Left lung (tissue), 10 donors: Measurements from ENCODE around the gene DACH1. TPM values are rescaled to one million over a fixed set of nuclear protein-coding genes. Genes with fewer than 3 reads are reported as not detected.

ENCODE experiments used
- ATAC-seq: fragments of 200-7000 bp; cut with Tn5 transposase; one replicate; pipeline ENCODE4 v1.9.1; 2020; ENCODE audit warnings: moderate library complexity
- DNase-seq, 4 donors: peaks; one replicate each; pipeline ENCODE4 v3.0.0-alpha.2; 2013 to 2020
- H3K27ac ChIP-seq, 2 donors: fragments of 200-600 bp; sonication (generic) in 1 of 2; one replicate each; pipeline versions ENCODE4 v1.5.0 to v1.8.0; 2020 to 2021
- H3K27me3 ChIP-seq, 2 donors: fragments of 200-600 bp; sonication (generic) in 1 of 2; one replicate each; pipeline versions ENCODE4 v1.5.0 to v1.8.0; 2020 to 2021
- H3K36me3 ChIP-seq, 2 donors: fragments of 200-600 bp; sonication (generic) in 1 of 2; one replicate each; pipeline versions ENCODE4 v1.5.0 to v1.8.0; 2020 to 2021
- H3K4me1 ChIP-seq, 2 donors: fragments of 200-600 bp; one replicate each; pipeline ENCODE4 v1.8.0; 2021
- H3K4me3 ChIP-seq, 2 donors: fragments of 200-600 bp; sonication (generic) in 1 of 2; one replicate each; pipeline versions ENCODE4 v1.5.0 to v1.8.0; 2020 to 2021; ENCODE audit warnings: mild to moderate bottlenecking in 1 of 2
- H3K9me3 ChIP-seq, 2 donors: fragments of 200-600 bp; sonication (generic) in 1 of 2; one replicate each; pipeline versions ENCODE4 v1.5.0 to v1.8.0; 2020 to 2021
- CTCF ChIP-seq, 2 donors: fragments of 200-600 bp; sonication (generic) in 1 of 2; IDR thresholded peaks; one replicate each; pipeline versions ENCODE4 v1.5.0 to v1.8.0; 2021; ENCODE audit warnings: antibody characterized with exemption in 2 of 2
- intact Hi-C, 2 donors: fragments of 100-400 bp; cut with DNase I; formaldehyde crosslinking; loops; one replicate each; pipeline versions ENCODE4 v1.11.2 to v1.14.2; 2022
- polyA plus RNA-seq, 6 donors: library from polyadenylated mRNA; unstranded; fragments of 120-200 nt; gene quantifications; one replicate each; pipeline ENCODE4 v1.2.1, GENCODE V29; 2013; ENCODE audit not compliant: insufficient read length in 6 of 6
- total RNA-seq, 2 donors: library from RNA; stranded (reverse); fragmentation: NEBNext Ultra II Directional; extraction: Animal tissue kit (Norgen Biotek cat#: 25700); gene quantifications; one replicate each; pipeline ENCODE4 v1.2.1, GENCODE V29; 2021
- donor health status: DM: no; HTN: yes; CAD: no.
- donor health status: DM: no; HTN: no; CAD: no.

The DACH1 gene
- total and polyA plus RNA-seq, 8 donors = 4.6 to 47.5 (median 43.9) TPM

GRCh38 chr13:71618159-71618558, 248.8 kb downstream of the DACH1 start:
- intact Hi-C loops = no loop called here
- H3K36me3 ChIP-seq = no peaks in the 10 kb centered on the region
- no peak for ATAC-seq
- no peaks in the 10 kb centered on the region for H3K27me3 ChIP-seq
- DNase-seq = peak in 1 of 4 donors; percentile 27
- H3K27ac ChIP-seq = no peak overlapping the region
- no peak for TF ChIP-seq CTCF (IDR thresholded peaks at IDR 0.05)
- H3K4me1 ChIP-seq = peaks cover 0 to 5% of the 10 kb centered on the region in 2 donors
- H3K9me3 ChIP-seq = no peaks in the 10 kb centered on the region
- no peak overlapping the region for H3K4me3 ChIP-seq

- H3K36me3 ChIP-seq = no peaks in the 10 kb centered on the region
- no peak for ATAC-seq
Measured at GRCh38 chr13:71617265-71617664, 249.7 kb downstream of the DACH1 start.

GRCh38 chr13:71613066-71613745, 253.8 kb downstream of the DACH1 start:
- no peak overlapping the region for H3K4me3 ChIP-seq
- H3K27ac ChIP-seq = no peak overlapping the region
- H3K9me3 ChIP-seq = no peaks in the 10 kb centered on the region
- H3K36me3 ChIP-seq = no peaks in the 10 kb centered on the region
- no peaks in the 10 kb centered on the region for H3K27me3 ChIP-seq
- TF ChIP-seq CTCF (IDR thresholded peaks at IDR 0.05) = no peak
- ATAC-seq = no peak
- no peak for DNase-seq
- peaks cover 0 to 21% of the 10 kb centered on the region in 2 donors for H3K4me1 ChIP-seq
- intact Hi-C loops = no loop called here

More at GRCh38 chr13:71617265-71617664, 249.7 kb downstream of the DACH1 start:
- no peak for DNase-seq
- TF ChIP-seq CTCF (IDR thresholded peaks at IDR 0.05) = no peak
- no peak overlapping the region for H3K27ac ChIP-seq
- intact Hi-C loops = no loop called here
- no peaks in the 10 kb centered on the region for H3K9me3 ChIP-seq
- peaks cover 0 to 12% of the 10 kb centered on the region in 2 donors for H3K4me1 ChIP-seq
- no peaks in the 10 kb centered on the region for H3K27me3 ChIP-seq
- H3K4me3 ChIP-seq = no peak overlapping the region

GRCh38 chr13:71611292-71611691, 255.7 kb downstream of the DACH1 start:
- no peaks in the 10 kb centered on the region for H3K9me3 ChIP-seq
- TF ChIP-seq CTCF (IDR thresholded peaks at IDR 0.05) = no peak
- no peaks in the 10 kb centered on the region for H3K27me3 ChIP-seq
- no peak overlapping the region for H3K27ac ChIP-seq
- H3K4me3 ChIP-seq = no peak overlapping the region
- intact Hi-C loops = no loop called here
- peaks cover 0 to 21% of the 10 kb centered on the region in 2 donors for H3K4me1 ChIP-seq
- no peaks in the 10 kb centered on the region for H3K36me3 ChIP-seq
- ATAC-seq = no peak
- no peak for DNase-seq

GRCh38 chr13:71610876-71611275, 256.1 kb downstream of the DACH1 start:
- intact Hi-C loops = no loop called here
- DNase-seq (no peak), ATAC-seq (no peak)
- TF ChIP-seq CTCF (IDR thresholded peaks at IDR 0.05) = no peak
- Histone ChIP-seq H3K9me3 (no peaks in the 10 kb centered on the region), H3K27ac (no peak overlapping the region), H3K27me3 (no peaks in the 10 kb centered on the region), H3K36me3 (no peaks in the 10 kb centered on the region), H3K4me1 (peaks cover 0 to 21% of the 10 kb centered on the region in 2 donors), H3K4me3 (no peak overlapping the region)
